SK-N-SH (cell line): Measurements from ENCODE around the gene GLOD5.

ENCODE experiments used
- CHD2 ChIP-seq: fragments of 150-350 bp; IDR thresholded peaks from 2 replicates; pipeline ENCODE4 v1.6.1; 2018; ENCODE audit warnings: low read length; ENCODE audit not compliant: partially characterized antibody
- CTCF ChIP-seq: fragments of 200-600 bp; sonication (generic); IDR thresholded peaks from 2 replicates; pipeline ENCODE4 v1.6.1; 2017; ENCODE audit warnings: antibody characterized with exemption, mild to moderate bottlenecking, moderate library complexity
- EP300 ChIP-seq, 2 experiments: IDR thresholded peaks; 2 replicates each; pipeline versions ENCODE4 v1.4.0 to v1.6.1; 2012; ENCODE audit warnings: borderline replicate concordance in 1 of 2, low read depth in 1 of 2, low read length in 1 of 2
- EZH2phosphoT487 ChIP-seq: fragments of 200-600 bp; sonication (generic); IDR thresholded peaks from 2 replicates; pipeline ENCODE4 v1.6.1; 2017; ENCODE audit warnings: low read depth, mixed run types, mild to moderate bottlenecking, antibody characterized with exemption, moderate library complexity, borderline replicate concordance
- IRF3 ChIP-seq: fragments of 150-350 bp; IDR thresholded peaks from 2 replicates; pipeline ENCODE4 v1.6.1; 2016; ENCODE audit warnings: mild to moderate bottlenecking, low read depth, low read length
- JUND ChIP-seq: IDR thresholded peaks from 2 replicates; pipeline ENCODE4 v1.4.0; 2012
- POLR2AphosphoS5 ChIP-seq: IDR thresholded peaks from 2 replicates; pipeline ENCODE4 v1.6.1; 2012; ENCODE audit warnings: low read depth, low read length
- RCOR1 ChIP-seq: fragments of 150-350 bp; IDR thresholded peaks from 2 replicates; pipeline ENCODE4 v1.6.1; 2017; ENCODE audit warnings: antibody characterized with exemption, low read length
- REST ChIP-seq: IDR thresholded peaks from 2 replicates; pipeline ENCODE4 v1.6.1; 2012; ENCODE audit warnings: mild to moderate bottlenecking, low read depth, low read length, moderate library complexity
- SMC3 ChIP-seq: IDR thresholded peaks from 2 replicates; pipeline ENCODE4 v1.6.1; 2012; ENCODE audit warnings: low read depth, low read length, improper control_type of control experiment
- USF1 ChIP-seq: IDR thresholded peaks from 2 replicates; pipeline ENCODE4 v1.4.0; 2012; ENCODE audit warnings: low read depth, borderline replicate concordance
- USF2 ChIP-seq: fragments of 150-350 bp; IDR thresholded peaks from 2 replicates; pipeline ENCODE4 v1.6.1; 2017; ENCODE audit warnings: antibody characterized with exemption, low read length, low read depth, borderline replicate concordance
- ZBTB33 ChIP-seq: IDR thresholded peaks from 2 replicates; pipeline ENCODE4 v1.4.0; 2012; ENCODE audit warnings: low read depth, borderline replicate concordance

- no peak for TF ChIP-seq POLR2AphosphoS5
- TF ChIP-seq ZBTB33: no peak
- no peak for TF ChIP-seq CTCF
- TF ChIP-seq CHD2: no peak
- no peak for TF ChIP-seq EZH2phosphoT487
- TF ChIP-seq SMC3: no peak
- no peak for TF ChIP-seq JUND
- no peak for TF ChIP-seq EP300 (IDR thresholded peaks at IDR 0.05; ENCODE audit: borderline replicate concordance in 1 of 2, low read depth in 1 of 2, low read length in 1 of 2)
- TF ChIP-seq RCOR1: no peak
- no peak for TF ChIP-seq USF2
- TF ChIP-seq IRF3: no peak
- TF ChIP-seq REST: no peak
- no peak for TF ChIP-seq USF1
These were observed 11.1 kb downstream of the GLOD5 start for GRCh38 chrX:48772602-48773001.
